Fibroblast of gingiva (primary cell): ENCODE data around the gene TENM4.
A peak's percentile ranks its signal among the peaks of the same experiment; 100 is the strongest.

Experiments
- DNase-seq: peaks from one replicate; pipeline ENCODE4 v3.0.0-alpha.2; 2011; ENCODE audit warnings: low read depth

TENM4 gene

DNA sequence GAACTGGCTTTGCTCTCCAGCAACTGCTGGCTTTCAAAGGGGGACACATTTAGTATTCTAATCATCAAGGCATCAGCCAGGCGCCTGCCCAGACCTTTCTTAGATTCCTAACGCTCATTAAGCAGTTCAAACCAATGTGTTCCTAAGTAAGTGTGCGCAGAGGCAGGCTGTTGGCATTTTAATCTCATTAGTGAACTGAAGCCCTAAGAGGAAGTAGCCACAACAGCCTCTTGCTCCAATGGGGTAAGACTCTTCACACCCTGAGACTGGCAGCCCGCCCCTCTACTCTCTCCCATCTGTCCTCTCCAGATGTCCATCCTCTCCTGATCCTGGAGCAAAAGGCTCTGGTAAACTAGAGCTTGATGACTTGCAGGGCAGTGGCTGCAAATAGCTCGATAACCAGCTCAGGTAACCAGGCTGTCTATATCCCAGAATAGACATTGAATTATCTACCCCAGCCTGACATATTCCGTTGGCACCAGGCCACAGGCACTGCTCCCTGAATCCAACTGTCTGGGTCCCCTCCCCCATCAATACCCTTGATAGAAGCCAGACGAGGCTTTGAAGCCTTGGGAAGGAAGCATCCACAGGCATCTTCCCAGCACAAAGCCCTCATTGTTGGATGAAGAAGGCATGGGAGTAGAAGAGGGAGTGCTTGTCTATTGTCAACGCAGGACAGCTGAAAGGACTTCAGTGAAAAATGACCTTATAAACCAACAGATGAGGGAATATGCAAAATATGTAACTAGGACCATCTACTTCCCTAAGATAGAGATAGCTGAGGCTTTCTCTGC is 321.1 kb downstream of the TENM4 start:
- DNase-seq: no peak

DNA sequence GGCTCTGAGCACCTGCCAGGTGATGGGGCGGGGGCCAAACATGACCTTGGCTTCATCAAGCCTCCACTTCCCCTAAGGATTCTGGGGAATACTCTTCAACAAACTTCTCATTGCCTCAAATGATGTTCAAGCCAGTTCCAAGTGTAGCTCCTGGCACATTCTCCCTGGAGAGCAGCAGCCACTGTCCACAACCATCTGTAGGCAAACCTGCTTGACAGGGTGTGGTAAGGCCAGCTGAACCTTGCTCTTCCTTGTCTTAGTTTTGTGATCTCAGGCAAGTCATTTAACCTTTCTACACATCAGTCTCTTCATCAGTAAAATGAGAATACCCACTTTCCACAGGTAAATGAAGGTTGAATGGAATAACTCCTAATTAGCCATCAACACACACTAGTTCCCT is 323.3 kb downstream of the TENM4 start:
- no peak for DNase-seq

DNA sequence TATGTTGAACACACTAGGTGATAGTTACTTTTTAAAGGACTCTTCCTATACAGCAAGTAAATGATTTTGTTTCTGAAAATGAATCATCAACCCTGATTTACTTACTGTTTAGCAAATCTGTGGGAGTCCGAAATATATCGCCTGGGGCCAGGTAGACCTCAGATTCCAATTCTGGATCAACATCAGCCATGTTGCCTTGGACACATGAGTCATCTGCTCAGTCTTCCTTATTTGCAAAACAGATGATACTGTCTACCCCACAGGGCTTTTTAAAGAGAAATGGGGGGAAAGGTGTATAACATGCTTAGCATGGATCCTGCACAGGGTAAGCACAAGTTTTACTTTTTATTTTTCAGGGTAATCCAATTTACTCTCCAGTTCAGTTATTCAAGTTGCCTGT is 324.2 kb downstream of the TENM4 start:
- DNase-seq: no peak

DNA sequence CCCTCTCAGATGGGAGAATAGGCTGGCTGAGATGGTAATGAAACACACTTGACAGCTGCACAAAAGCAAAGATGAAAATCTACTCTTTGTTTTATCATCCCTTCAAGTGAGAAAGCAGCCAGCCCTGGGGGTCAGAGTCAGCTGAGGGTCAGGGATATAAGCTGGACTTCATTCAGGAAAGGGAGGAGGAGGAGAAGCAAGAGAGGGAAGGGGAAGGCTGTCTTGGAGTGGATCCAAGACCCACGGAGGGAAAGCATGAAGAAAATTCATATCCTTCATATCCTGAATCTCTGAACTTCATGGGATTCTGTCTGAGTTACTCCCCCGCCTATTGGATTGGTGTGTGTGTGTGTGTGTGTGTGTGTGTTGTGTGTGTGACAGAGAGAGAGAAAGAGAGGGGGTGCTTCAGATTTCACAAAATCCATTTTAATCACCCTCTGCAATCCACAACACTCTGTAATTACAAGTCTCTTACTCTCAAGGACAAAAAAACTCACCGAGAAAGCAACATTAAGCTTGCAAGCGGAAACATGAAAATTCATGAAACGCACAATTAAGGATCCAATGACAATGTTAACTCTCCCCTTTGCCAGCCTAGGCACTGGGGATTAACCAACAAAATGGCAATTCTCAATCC is 327.7 kb downstream of the TENM4 start:
- no peak for DNase-seq

DNA sequence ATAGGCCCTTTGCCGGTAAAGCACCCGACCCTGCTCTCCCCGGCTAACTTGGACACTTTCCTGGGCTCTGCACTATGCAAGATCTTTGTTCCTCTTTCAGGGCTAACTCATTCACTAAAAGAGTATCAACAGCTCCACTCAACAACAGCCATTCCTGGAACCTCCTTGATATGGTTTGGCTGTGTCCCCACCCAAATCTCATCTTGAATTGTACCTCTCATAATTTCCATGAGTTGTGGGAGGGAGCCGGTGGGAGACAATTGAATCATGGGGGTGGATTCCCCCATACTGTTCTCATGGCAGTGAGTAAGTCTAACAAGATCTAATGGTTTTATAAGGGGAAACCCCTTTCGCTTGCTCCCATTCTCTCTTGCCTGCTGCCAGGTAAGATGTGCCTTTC is 330.0 kb downstream of the TENM4 start:
- DNase-seq: no peak

DNA sequence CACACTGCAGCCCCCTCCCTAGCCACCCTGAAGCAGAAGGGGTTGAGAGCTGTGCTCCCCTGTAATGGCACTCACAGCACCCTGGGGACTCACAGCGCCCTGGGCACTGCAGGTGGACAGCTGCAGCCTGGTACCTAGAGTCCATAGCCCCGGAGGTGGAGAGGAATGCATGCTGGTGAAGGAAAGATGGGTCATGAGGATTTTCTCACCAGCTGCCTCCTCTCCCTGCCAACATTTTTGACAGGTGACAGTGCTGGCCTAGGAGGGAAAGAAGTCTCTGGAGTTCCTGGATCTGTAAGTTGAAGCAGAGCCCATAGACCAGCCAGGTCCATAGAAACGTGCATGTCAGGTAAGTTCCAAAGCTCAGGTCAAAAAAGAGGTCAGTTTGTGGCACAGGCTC is 330.5 kb downstream of the TENM4 start:
- no peak for DNase-seq

DNA sequence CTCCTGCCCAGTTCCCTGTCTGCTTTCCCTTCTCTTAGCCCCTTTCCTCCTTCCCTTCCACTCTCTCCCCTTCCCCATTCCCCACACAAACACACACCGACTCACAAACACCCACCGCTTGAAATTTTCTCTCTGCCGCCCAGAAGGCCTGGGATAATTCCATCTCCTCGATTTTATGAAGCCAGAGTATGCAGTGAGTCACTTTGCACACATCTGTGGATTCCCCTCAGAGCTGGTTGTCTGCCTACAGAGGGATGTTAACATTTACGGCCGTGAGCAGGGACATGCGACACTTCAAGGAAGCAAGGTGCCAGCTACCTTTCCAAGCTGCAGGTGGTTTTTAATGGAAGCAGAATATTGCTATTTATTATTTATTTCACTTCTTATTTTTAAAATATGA is 332.0 kb downstream of the TENM4 start:
- no peak for DNase-seq

DNA sequence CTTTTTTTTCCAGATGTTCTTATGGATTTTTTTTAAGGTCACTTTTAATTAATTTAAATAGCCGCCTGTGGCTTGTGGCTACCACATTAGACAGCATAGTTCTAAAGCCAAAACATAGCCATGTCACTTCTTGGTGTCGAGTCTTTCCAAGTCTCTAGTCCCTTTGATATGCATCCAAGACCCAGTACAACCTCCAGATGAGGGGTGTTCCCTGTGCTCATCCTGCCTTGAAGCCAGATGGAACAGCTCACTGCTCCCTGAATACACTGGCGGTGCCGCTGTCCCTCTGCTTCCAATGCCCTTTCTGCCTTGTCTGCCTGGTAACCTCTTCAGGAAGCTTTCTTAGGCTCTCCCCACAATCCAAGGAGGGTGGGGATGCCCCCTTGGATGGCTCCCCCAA is 338.0 kb downstream of the TENM4 start:
- DNase-seq: no peak

DNA sequence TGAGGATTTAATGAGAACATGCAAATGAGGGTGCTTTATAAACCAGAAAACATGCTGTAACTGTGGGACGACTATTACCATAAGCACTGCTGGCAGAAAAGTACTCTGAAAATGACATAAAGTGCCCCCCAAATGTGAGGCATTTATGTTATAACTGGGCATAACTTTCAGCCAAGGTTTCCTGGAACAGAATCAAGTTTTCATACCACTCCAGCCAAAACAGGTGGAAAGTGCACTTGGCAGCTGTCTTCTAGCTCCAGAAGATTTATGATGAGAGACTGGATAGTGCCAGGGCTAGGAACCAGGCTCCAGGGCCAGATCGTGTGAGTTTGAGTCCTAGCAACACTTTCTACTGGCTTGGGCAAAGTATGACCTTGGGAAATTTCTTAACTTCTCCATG is 339.2 kb downstream of the TENM4 start:
- DNase-seq: no peak

DNA sequence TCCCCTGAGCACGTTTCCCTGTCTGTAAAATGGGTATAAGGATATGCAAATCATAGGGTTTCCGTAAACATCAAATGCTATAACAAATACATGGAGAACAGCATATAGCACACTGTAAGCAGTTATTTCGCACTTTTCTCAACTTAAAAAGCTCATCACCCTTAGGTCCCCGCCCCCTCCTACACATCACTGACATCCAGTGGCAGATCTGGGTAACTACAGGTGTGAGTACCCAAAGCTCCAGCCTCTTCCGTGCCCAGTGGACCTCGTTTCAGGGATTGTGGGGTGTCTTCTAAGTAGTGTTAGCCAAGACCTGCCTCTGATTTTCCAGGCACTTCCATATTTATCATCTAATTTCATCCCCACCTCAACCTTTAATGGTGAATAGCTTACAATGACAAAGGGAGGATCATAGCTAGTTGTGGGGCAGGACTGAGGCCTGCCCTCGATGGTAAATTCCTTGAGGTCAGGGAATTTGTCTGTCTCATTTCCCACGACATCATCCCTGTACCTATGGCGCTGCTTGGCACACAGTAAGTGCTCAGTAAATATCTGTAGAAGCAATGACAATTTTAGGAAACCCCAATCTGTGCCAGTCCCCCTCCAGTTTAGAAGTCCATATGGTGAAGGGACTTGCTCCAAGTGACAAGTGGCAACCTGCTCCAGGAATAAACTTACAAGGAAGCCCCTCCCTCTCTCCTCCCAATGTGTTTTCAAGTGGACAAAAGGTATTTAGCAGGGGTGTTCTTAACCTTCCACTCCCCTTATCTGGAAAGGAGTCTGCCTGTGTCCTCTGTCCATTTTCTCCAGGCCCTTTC is 340.5 kb downstream of the TENM4 start:
- peak; percentile 36 for DNase-seq

DNA sequence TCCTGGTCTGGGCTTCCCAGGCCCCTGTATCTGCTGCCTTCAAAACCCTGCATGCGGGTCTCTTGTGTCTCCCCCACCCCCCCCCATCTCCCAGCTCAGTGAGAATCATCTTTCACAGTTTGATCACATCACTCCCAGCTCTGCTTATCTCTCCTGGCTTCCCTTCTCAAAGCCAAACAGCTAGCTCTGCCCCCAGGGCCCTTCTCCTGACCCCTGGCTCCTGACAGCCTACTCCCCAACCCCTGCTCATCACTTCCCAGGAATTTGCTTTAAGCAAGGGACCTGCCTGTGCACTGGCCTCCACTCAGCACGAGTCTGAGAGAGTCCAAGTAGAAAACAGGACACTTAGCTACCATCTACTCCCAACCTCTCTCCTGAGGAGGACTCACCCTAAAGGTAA is 342.7 kb downstream of the TENM4 start:
- DNase-seq: no peak

DNA sequence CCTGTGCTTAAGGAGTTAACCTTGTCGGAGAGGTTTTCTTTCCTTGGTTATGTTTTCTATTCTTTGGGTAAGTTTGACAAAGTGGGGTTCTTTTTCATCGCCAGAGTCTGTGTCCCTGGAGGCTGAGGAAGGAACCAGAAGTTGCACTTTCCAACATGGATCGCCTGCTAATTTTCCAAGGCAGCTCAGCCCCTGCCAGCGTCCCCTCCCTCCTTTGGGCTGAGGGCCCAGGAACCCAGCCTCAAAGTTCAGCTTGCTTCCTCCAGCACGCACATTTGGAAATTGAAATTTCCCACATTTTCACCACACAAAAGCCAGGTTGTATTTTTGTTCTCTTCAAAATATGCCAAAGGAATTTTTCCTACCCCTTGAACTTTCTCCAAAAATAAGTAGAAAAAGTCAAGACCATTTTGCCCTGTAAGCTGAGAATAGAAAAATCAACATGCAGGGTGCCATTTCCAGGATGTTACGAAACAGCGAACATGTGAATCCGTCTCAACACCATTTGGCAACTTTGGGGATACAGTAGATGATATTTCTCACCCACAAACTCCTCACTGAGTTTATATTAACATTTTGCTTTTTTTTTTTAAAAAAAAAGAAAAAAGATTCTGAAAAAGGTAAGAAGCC is 343.5 kb downstream of the TENM4 start:
- DNase-seq: peak; percentile 71

DNA sequence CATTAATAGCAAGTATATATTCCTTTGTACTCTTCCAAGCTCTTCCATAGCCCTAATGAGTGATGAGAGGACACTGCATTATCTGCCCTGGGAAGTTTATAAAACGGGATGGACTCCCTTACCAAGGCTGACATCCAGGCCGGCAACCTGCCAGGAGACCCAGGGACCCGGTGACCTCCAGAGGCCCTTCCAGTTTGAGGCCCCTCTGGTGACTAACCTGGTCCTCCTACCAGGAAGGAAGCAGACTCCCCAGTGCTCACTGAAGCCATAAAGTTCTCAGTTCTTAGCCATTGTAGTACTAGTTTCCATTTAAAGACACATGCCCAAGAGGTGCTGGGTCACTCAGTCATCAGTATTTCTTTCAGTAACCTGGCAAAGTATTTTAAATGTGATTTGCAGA is 345.4 kb downstream of the TENM4 start:
- no peak for DNase-seq

DNA sequence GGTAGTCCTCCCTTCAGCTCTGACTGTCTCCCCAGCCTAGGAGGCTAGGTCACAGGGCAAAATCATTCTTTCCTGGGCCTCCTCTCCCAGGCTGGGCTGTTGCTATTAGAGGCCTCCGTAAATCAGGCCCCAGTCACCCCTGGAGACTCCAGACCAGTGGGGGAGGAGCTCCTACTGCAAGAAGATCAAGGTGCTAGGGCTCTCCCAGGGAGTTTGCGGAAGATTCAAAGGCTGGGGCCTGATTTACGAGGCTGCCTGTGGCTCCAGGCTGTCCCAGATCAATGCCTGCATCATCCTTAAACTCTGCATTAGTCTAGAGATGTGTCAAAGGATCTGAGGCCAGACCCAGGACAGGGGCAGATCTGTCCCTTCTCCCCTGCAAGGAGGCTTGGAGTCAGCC is 346.2 kb downstream of the TENM4 start:
- DNase-seq: no peak

DNA sequence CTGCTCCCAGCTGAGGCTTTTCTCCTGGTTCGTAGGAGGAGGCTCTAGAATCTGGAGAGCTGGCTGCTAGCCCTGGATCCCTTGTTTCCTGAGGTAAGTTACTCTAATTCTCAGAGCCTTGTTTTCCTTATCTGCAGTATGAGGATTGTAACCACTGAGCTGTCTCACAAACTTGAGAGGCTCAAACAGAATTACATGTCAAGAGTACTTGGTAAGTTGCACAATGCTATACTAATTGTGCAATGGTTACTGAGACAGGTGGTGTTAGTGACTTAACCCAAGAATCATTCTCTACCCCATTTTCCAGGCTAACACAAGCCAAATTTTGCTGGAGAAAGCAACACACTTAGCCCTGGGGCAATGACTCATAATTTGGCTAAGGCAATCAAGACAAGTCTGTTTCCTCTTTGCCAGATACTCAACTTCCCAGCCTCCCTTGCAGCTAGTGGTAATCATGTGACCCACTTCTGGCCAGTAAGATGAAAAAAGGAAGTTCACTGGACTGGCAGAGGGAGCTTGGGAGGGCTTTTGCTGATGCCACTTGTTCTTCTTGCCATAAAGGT is 348.0 kb downstream of the TENM4 start:
- peak; percentile 98 for DNase-seq

DNA sequence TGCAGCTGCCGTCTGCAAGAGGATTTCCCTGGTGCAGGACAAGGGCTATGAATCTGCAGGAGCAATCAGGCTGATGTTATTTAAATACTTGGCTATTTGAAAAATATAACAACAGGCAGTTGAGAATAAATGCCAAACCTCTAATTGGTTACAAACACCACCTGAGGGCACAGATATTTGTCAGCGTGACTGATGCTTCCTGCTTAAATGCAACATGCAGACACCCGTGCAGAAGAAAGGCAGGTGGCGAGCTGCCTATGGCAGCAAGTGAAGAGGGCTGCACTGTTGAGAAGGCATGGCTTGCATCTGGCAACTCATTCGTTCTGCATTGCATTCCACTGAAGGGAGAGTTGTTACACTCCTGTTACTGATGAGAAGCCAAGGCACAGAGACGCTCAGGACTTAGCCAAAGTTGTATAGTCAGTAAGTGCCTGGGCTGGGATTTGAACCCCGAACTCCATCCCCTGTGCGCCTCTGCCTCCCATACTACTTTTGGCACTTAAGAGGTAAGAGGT is 350.6 kb downstream of the TENM4 start:
- DNase-seq: no peak

DNA sequence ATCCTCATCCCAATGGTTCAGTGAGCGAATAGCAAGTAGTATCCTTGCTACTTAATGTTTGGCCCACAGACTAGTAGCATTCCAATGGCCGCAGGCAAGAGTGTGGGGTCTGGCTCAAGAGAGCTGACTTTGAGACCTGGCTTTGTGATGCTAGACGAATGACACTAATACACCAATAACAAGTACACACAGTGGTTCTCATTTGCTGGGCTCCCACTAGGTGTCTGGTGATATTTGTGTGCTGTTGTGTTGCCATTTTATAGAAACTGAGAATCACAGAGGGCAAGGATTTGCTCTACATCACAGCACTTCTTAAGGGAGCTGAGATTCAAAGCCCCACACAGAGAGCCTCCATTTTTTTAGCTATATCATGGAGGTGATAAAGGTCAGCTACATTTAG is 351.2 kb downstream of the TENM4 start:
- DNase-seq: no peak

DNA sequence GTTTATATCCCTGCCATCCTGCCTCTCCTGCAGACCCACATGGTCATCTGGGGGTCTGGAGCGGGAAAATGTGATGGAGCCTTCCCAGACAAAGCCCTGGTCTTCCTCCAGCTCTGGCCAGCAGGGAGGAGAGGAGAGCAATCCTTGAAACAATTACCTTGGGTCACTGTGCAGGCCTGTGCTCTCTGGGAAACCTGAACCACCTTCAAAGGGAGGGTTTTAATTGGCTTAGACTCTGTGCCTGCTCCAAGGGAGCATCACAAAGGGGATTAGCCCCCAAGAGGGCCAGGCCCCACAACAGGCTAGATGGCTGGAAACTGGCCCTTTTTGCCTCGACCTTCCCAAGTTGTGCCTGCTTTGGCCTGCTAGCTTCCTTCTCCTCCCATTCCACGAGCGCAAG is 351.9 kb downstream of the TENM4 start:
- no peak for DNase-seq

DNA sequence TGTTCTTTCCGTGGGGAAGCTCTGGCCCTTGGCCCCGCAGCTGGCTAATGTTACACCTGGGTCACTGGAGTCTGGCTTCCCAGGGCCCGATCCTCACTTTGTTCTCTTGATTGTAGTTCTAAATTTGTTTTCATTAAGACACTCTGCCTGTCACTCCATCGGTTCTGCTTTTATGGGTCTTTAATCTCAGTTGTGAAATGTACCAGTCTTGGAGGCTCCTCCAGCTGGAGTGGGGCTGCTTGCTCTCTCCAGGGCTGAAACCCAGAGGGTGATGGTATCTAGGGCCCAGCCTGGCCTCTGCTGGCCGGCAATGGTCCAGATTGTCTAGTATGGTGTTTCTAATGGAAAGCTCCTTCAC is 352.9 kb downstream of the TENM4 start:
- DNase-seq: no peak

DNA sequence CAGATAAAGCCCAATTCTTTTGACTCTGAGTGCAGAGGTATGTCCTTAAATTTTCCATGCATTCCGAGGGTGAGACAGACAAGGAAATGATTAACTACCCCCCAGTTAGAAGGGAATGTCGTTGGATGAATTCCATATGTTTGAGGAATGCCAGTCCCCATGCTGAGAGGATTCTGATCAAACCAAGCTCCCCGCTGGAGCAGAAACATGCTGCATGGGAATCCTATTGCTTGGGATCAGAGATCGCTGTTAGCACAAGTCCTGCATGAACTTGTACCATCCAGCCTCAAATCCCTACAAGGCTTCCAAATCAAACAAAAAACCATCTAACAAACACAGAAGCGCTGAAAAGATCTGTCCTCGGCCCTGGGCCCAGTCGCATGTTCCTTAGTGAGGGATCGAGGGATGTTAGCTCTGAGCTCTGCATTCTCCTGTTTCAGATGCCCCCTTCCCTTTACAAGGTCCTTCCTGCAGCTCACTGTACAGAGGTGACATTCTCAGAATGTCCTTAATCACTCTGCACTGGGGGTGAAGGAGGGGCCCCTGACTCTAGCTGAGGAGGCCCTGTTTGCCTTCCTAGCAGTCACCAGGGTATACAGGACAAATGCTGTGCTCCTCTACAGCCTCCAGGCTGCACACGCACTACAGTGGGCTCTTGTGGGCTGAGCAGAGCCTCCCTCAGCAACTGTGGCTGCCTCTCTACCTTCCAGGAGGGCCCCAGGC is 353.4 kb downstream of the TENM4 start:
- DNase-seq: peak; percentile 45

DNA sequence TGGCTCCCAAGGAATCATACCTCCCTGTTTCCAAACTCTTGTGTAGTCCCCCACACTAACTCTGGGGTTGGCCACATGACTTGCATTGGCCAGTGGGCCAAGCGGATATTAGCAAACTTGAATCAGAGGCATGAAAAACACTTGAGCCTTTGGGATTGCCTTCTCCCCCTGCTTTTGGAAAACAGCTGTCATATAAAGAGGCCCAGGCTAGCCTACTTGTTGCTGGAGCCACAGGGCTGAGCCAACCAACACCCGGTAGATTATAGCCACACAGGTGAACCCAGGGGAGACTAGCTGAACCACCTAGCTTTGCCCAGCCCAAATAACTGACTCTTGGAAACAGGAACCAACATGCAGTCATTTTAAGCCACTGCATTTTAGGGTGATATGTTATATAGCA is 354.8 kb downstream of the TENM4 start:
- no peak for DNase-seq

DNA sequence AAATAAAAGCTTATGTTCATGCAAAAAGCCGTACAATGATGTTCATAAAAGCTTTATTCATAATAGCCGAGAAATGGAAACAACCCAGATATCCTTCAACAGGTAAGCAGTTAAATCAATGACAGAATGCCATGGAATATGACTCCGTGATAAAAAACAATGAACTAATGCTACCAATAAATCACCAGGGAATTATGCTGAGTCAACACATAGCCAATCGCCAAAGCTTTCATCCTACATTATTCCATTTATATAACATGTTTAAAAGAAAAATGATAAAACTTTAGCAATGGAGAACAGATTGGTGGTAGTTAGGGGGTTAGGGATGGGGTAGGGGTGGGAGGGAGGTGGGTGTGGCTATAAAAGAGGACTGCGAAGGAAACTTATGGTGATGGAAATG is 356.4 kb downstream of the TENM4 start:
- no peak for DNase-seq
